IPS-15b (cell line): Measurements from ENCODE around the gene OR2A42.
"Not testable (repeated sequence)": the region's sequence is repeated elsewhere in the genome, so short reads cannot be mapped to it uniquely, and the experiment has no call there.

ENCODE experiments used
- H3K27me3 ChIP-seq: one replicate; pipeline ENCODE4 v1.6.1; 2013; ENCODE audit warnings: low read length; ENCODE audit not compliant: control insufficient read depth, insufficient read depth
- H3K36me3 ChIP-seq: one replicate; pipeline ENCODE4 v1.6.1; 2013; ENCODE audit warnings: low read length; ENCODE audit not compliant: control insufficient read depth, insufficient read depth
- H3K4me1 ChIP-seq: one replicate; pipeline ENCODE4 v1.6.1; 2013; ENCODE audit warnings: mild to moderate bottlenecking, low read length; ENCODE audit not compliant: control insufficient read depth, insufficient read depth
- H3K4me3 ChIP-seq: one replicate; pipeline ENCODE4 v1.5.1; 2013; ENCODE audit warnings: low read depth, low read length
- H3K9ac ChIP-seq: one replicate; pipeline ENCODE4 v1.6.1; 2013; ENCODE audit warnings: low read depth, mild to moderate bottlenecking, low read length
- H3K9me3 ChIP-seq: one replicate; pipeline ENCODE4 v1.6.1; 2013; ENCODE audit warnings: mild to moderate bottlenecking, low read length; ENCODE audit not compliant: control insufficient read depth, insufficient read depth

The OR2A42 gene, protein sequence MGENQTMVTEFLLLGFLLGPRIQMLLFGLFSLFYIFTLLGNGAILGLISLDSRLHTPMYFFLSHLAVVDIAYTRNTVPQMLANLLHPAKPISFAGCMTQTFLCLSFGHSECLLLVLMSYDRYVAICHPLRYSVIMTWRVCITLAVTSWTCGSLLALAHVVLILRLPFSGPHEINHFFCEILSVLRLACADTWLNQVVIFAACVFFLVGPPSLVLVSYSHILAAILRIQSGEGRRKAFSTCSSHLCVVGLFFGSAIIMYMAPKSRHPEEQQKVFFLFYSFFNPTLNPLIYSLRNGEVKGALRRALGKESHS

GRCh38 chr7:144239365-144239764, at the start of gene OR2A42:
Gene OR2A42 (minus strand): TSS chr7:144239605. CDS start chr7:144232843, 6,762 bp downstream.
- H3K27me3 ChIP-seq, H3K9me3 ChIP-seq, H3K4me1 ChIP-seq, H3K9ac ChIP-seq, H3K4me3 ChIP-seq, H3K36me3 ChIP-seq: not testable (repeated sequence)

DNA sequence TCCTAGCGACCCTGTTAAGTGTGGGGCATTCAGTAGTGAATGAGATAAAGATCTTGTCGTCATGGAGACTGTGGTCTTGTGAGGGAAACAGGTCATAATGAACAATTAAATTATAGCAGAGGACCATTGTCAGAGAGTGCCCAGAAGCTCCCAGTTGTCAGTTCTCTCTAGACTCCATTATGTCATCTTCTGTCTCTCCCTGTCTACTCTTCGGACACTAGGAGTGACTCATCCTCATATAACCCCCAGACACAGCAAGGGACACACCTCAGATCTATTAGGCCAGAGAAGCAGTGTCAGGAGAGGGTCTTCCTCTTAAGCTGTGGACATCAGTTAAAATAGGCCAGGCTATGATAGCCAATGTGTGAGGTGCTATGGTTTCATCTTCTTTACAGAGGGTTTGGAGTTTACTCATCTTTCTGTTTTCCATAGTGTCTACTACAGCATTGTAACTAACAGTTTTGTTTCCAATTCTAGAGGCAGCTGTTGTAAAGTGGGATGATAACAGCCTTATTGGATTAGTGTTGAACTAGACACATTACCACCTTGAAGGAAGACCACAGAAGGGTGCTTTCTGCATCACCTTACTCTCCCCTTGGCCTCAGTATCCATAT, 47.9 kb upstream of the OR2A42 start:
- not testable (repeated sequence) for H3K9ac ChIP-seq, H3K4me3 ChIP-seq, H3K36me3 ChIP-seq, H3K4me1 ChIP-seq, H3K9me3 ChIP-seq, H3K27me3 ChIP-seq

- H3K4me1 ChIP-seq, H3K9me3 ChIP-seq, H3K36me3 ChIP-seq, H3K9ac ChIP-seq, H3K27me3 ChIP-seq, H3K4me3 ChIP-seq: not testable (repeated sequence)
Measured at GRCh38 chr7:144283716-144284115, 44.3 kb upstream of the OR2A42 start.

- not testable (repeated sequence) for H3K9ac ChIP-seq, H3K4me3 ChIP-seq, H3K27me3 ChIP-seq, H3K9me3 ChIP-seq, H3K4me1 ChIP-seq, H3K36me3 ChIP-seq
Measured at GRCh38 chr7:144282490-144282889, 43.1 kb upstream of the OR2A42 start.

DNA sequence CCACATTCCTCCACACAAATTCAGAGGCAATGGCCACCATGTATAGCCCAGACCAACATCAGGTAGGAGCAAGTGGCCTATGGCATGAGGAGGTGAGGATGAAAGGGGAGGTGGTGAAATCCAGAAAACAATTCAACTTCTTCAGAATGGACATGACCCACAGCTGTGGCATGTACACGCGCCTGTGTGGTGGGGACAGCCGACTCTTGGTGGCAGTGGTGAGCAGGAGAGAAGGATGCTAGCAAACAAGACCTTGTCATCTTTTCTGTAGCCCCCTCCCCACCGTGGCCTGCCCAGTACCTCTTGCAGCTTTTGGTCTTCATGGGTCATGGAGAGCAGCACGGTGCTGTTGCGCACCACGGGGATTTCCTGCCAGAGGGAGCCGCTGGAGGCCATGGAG, 42.6 kb upstream of the OR2A42 start:
- H3K9me3 ChIP-seq, H3K4me3 ChIP-seq, H3K27me3 ChIP-seq, H3K9ac ChIP-seq, H3K4me1 ChIP-seq, H3K36me3 ChIP-seq: not testable (repeated sequence)

DNA sequence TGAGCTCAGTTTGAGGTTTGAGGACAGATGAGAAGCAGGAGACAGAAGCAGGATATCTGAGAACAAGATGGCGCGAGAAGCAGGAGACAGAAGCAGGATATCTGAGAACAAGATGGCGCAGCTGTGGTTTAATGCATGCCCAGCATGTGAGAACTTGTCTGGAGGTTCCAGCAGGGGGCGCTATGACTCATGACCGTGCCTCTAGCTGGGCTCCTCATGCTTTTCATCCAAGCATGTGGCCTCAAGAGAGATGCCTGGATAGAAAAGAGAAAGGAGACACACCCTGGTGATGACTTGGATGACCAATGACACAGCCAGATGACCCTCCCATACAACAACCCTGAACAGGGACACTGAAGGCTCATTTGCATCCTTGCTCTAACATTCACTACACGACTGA, 40.6 kb upstream of the OR2A42 start:
- not testable (repeated sequence) for H3K4me1 ChIP-seq, H3K27me3 ChIP-seq, H3K9me3 ChIP-seq, H3K4me3 ChIP-seq, H3K36me3 ChIP-seq, H3K9ac ChIP-seq

GRCh38 chr7:144275281-144275680, 35.9 kb upstream of the OR2A42 start:
- not testable (repeated sequence) for H3K9ac ChIP-seq, H3K27me3 ChIP-seq, H3K9me3 ChIP-seq, H3K4me1 ChIP-seq, H3K36me3 ChIP-seq, H3K4me3 ChIP-seq

- H3K4me1 ChIP-seq, H3K27me3 ChIP-seq, H3K36me3 ChIP-seq, H3K4me3 ChIP-seq, H3K9ac ChIP-seq, H3K9me3 ChIP-seq: not testable (repeated sequence)
Measured at GRCh38 chr7:144269188-144269587, 29.8 kb upstream of the OR2A42 start, which contains the start of gene CTAGE8. Gene CTAGE8 (minus strand): TSS chr7:144269288. CDS start chr7:144269250, 38 bp downstream.

DNA sequence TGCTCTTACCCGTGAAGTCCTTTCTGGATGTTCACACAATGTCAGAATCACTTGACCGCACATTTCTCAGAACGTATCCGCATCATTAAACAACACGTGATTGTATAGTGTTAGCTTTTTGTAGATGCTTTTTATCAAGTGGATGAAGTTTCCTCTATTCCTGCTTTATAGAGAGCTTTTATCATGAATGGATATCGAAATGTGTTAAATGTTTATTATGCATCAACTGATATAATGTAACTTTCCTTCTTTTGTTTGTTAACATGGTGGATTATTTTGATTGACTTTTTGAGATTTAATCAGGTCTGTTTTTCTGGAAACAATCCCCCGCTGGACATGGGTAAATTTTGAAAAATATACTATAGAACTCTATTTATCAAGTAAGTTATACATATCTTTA, 25.3 kb upstream of the OR2A42 start, which contains the start of gene OR2A7:
TSS of gene OR2A7 (minus strand) at position 101 of the 400 bp plus-strand sequence. CDS start 5,164 bp downstream, outside the sequence.
- not testable (repeated sequence) for H3K27me3 ChIP-seq, H3K9ac ChIP-seq, H3K36me3 ChIP-seq, H3K4me1 ChIP-seq, H3K4me3 ChIP-seq, H3K9me3 ChIP-seq

DNA sequence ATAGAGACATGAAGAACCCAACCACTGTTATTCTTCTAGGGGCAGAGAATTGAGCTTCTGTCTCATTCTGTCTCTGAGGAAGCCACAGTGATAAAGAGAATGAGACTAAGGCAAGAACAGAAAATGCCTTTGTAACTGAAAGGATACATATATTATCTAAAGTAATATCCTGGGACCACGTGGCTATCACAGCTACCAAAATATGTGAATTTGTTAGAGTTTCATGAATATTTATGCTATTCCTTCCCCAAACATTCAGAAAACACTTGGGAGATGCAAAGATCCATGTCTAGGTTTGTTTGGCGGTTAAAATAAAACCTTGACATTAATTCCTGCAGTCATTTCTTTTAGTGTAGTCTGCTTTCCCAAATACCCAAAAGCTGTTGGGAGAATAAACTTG, 22.7 kb upstream of the OR2A42 start:
- H3K4me3 ChIP-seq, H3K27me3 ChIP-seq, H3K9me3 ChIP-seq, H3K36me3 ChIP-seq, H3K9ac ChIP-seq, H3K4me1 ChIP-seq: not testable (repeated sequence)

- H3K4me1 ChIP-seq, H3K36me3 ChIP-seq, H3K27me3 ChIP-seq, H3K4me3 ChIP-seq, H3K9ac ChIP-seq, H3K9me3 ChIP-seq: not testable (repeated sequence)
Measured at GRCh38 chr7:144259067-144259466, 19.7 kb upstream of the OR2A42 start.

DNA sequence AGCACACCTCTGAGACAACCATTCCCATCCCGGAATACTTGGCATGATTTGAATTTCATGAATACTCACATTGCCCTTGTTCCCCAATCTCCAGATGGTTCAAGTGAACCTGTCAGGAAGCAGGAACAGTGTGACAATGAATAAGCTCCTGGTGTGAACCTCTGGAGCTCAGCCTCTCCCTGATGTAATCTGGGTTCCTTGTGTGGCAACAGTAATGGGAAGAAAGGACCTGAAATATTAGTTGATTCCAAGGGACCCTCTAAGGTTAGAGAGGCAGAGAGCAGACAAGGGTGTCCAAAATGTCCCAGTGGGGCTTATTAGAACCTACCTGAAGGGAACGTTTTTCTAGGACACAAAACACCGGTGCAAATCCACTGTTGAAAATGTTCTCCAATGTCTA, 16.7 kb upstream of the OR2A42 start:
- no peak overlapping the region for H3K4me3 ChIP-seq
- no peaks in the 10 kb centered on the region for H3K36me3 ChIP-seq
- no peak overlapping the region for H3K9ac ChIP-seq
- no peaks in the 10 kb centered on the region for H3K9me3 ChIP-seq
- no peaks in the 10 kb centered on the region for H3K27me3 ChIP-seq
- no peaks in the 10 kb centered on the region for H3K4me1 ChIP-seq
